ENCODE measurements around the gene SKIC2.

SKIC2 gene

DNA sequence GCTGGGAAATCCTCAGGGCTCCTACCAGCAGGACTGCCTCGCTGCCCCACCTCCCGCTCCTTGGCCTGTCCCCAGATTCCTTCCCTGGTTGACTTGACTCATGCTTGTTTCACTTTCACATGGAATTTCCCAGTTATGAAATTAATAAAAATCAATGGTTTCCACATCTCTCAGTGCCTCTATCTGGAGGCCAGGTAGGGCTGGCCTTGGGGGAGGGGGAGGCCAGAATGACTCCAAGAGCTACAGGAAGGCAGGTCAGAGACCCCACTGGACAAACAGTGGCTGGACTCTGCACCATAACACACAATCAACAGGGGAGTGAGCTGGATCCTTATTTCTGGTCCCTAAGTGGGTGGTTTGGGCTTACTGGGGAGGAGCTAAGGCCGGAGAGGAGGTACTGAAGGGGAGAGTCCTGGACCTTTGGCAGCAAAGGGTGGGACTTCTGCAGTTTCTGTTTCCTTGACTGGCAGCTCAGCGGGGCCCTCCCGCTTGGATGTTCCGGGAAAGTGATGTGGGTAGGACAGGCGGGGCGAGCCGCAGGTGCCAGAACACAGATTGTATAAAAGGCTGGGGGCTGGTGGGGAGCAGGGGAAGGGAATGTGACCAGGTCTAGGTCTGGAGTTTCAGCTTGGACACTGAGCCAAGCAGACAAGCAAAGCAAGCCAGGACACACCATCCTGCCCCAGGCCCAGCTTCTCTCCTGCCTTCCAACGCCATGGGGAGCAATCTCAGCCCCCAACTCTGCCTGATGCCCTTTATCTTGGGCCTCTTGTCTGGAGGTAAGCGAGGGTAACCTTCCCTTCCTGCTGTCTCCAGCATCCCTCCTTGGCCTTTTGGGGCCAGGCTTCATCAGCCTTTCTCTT lies 13.2 kb upstream of the SKIC2 start, which contains the start of gene CFB:
CFB (plus strand) TSS at position 589 of the 863 bp plus-strand sequence; CDS start at position 716, 127 bp downstream.
- peak in 1 of 2 donors; percentile 14 for ATAC-seq

GRCh38 chr6:31946370-31946885 lies 12.5 kb upstream of the SKIC2 start:
- no peak for ATAC-seq

GRCh38 chr6:31947070-31947675 lies 11.8 kb upstream of the SKIC2 start:
- ATAC-seq, result no peak

GRCh38 chr6:31947864-31948263 lies 11.1 kb upstream of the SKIC2 start:
- no peak for ATAC-seq

GRCh38 chr6:31948306-31948705 lies 10.7 kb upstream of the SKIC2 start:
- no peak for ATAC-seq

DNA sequence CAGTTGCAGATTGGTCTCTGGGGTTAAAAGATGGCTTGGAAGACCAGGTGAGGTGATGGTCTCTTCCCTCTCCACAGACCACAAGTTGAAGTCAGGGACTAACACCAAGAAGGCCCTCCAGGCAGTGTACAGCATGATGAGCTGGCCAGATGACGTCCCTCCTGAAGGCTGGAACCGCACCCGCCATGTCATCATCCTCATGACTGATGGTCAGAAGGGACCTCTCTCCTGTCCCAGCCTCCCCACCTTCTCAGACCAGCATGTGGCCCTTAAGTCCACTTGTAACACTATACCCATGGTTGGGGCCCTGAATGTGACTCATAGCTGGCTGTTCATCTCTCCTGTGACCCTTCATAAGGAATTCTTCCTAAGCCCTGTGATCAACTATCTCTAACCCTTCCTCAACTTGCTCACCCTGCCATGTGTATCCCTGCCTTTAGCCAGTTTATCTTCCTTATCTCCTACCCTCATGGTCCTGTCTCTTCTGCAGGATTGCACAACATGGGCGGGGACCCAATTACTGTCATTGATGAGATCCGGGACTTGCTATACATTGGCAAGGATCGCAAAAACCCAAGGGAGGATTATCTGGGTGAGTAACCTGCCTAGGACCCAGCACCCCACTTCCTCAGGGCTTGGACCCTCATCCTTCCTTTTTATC lies 10.1 kb upstream of the SKIC2 start:
- no peak for ATAC-seq

DNA sequence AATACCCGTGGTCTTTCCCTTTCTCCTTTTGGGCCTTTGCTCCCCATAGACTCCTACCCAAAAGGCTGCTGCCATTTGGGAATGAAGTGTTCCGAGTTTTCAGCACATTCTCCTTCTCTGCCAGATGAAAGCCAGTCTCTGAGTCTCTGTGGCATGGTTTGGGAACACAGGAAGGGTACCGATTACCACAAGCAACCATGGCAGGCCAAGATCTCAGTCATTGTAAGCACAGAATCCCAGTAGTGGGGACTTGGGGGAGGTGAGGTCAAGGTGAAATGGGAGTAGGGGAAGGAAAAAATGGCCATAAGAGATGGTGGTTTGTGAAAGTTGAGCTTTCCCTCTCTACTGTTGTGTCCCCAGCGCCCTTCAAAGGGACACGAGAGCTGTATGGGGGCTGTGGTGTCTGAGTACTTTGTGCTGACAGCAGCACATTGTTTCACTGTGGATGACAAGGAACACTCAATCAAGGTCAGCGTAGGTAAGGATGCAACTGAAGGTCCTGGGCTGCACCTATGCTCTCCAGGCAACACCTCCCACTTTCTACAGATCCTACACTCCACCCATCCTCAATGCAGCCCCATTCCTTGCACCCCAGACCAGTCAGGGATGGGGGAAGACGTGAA lies 8.9 kb upstream of the SKIC2 start:
- no peak for ATAC-seq

- peak; percentile 30 to 52 for ATAC-seq
Measured at GRCh38 chr6:31952140-31952805, 6.7 kb upstream of the SKIC2 start.

DNA sequence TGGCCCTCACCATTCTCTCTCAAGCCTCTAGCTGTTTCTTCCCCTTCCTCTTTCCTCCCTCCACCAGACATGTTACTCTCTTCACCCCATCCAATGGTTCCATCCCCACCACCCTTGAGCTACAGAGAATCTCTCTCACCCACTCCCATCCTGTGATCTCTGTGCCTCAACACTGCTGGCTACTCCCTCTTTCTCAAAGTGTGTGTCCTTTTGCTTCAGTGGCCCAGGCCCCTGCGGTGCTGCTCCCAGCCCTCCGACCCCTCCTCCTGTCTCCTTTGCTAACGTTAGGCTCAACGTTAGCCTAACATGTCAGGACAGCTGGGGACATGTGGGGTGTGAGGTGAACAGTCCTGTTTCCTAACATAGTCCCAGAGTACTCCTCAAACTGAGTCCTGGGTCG lies 6.1 kb upstream of the SKIC2 start:
- ATAC-seq, result no peak

- ATAC-seq, result no peak
Measured at GRCh38 chr6:31954511-31954910, 4.5 kb upstream of the SKIC2 start.

GRCh38 chr6:31956796-31957195 lies 2.2 kb upstream of the SKIC2 start:
- no peak for ATAC-seq

DNA sequence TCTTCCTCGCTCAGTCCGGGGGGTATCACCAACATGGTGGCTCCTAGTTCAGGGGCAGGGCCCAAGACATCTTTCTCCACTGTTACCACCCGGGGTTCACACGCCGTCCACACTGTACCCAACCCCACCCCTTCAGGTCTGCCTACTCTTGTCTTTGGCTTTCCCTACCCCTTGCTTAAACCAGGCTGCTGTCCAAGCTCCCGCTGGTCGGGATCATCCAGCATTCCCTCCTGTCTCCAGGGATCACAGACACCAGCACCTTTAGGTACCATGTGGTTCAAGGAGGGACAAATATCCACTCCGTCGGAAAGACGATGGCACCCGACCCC lies 599 bp upstream of the SKIC2 start:
- ATAC-seq, result no peak

DNA sequence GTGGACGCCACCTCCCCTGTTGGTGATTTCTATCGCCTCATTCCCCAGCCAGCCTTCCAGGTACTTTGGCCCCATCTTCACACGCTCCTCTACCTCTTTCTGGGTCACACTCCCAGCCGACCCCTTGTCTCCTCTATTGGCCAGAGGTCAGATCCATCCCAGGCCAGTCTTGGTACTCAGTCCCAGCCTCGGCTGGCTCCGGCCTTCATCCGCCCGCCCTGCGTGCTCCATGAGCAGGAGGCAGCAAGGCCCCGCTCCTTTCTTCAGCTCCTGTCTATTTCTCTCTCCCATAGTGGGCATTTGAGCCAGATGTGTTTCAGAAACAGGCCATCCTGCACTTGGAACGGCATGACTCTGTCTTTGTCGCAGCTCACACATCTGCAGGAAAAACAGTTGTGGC lies 2.6 kb downstream of the SKIC2 start:
- no peak for ATAC-seq

GRCh38 chr6:31963921-31964320 lies 4.9 kb downstream of the SKIC2 start:
- no peak for ATAC-seq

DNA sequence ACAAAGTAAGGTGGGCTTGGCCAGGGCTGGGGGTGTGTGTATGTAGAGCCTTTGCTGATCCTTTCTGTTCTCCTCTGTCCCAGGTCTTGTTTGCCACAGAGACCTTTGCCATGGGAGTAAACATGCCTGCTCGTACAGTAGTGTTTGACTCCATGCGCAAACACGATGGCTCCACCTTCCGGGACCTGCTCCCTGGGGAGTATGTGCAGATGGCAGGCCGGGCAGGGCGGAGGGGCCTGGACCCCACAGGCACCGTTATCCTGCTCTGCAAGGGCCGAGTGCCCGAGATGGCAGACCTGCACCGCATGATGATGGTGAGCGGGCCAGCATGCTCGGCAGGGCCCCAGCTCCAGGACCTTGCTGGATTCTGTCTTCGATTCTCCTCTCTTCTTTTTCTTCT lies 6.7 kb downstream of the SKIC2 start:
- no peak for ATAC-seq

- ATAC-seq, result no peak
Measured at GRCh38 chr6:31966506-31966905, 7.5 kb downstream of the SKIC2 start.

- ATAC-seq, result no peak
Measured at GRCh38 chr6:31966997-31967925, 8.3 kb downstream of the SKIC2 start.

GRCh38 chr6:31967926-31968320 lies 8.9 kb downstream of the SKIC2 start:
- no peak for ATAC-seq

DNA sequence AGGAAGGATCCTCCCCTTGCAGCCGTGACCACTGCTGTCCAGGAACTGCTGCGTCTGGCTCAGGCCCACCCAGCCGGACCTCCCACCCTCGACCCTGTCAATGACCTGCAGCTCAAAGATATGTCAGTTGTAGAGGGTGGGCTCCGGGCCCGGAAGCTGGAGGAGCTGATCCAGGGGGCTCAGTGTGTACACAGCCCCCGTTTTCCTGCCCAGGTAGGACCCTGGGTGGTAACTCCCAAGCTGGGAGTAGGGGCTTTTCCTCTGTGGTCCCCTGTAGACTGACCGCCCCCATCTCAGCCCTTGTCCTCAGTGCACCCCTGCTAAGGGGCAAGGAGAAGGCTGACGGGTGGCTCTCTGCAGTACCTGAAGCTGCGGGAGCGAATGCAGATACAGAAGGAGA lies 9.4 kb downstream of the SKIC2 start:
- ATAC-seq, result no peak

GRCh38 chr6:31968791-31969711 lies 10.1 kb downstream of the SKIC2 start:
- no peak for ATAC-seq

All from activated CD4-positive, CD25-positive, alpha-beta regulatory T cell treated with anti-CD3 and anti-CD28 coated beads, Interleukin-2, amount 50 U/mL, for 24 hours (primary cell).